H1 (cell line): ENCODE results near the gene NKX6-1. TPM values are rescaled to one million over a fixed set of nuclear protein-coding genes. Genes with fewer than 3 reads are reported as not detected.

ENCODE experiments used
- CTCF ChIA-PET: fragments of 300-600 bp; sonication (Branson Sonifier 250); formaldehyde crosslinking; loops from one replicate; lab custom pipeline; 2021; ENCODE audit not compliant: partially characterized antibody; lab: Charles Lee
- POLR2A ChIA-PET: fragments of 300-600 bp; sonication (Branson Sonifier 250); formaldehyde crosslinking; loops from one replicate; lab custom pipeline; 2021; ENCODE audit warnings: inconsistent platforms; ENCODE audit not compliant: partially characterized antibody; lab: Charles Lee
- DNase-seq, 2 experiments: peaks; one replicate each; pipeline versions ENCODE4 v3.0.0 to v3.0.0-alpha.2; 2010 to 2022; ENCODE audit warnings: low spot score in 2 of 2, low read depth in 1 of 2, mixed read lengths in 1 of 2
- FAIRE-seq: peaks from 2 replicates; lab custom pipeline; 2011; peaks lifted over from hg19 to GRCh38; lab: Jason Lieb, UNC
- H2AFZ ChIP-seq: 2 replicates; pipeline ENCODE4 v1.8.1; 2012; ENCODE audit warnings: low read length, inconsistent platforms
- H2AK5ac ChIP-seq: 2 replicates; pipeline ENCODE4 v1.6.1; 2013; ENCODE audit warnings: low read depth, low read length
- H2BK120ac ChIP-seq: replicated peaks from 2 replicates; pipeline ENCODE3; 2013; ENCODE audit warnings: low read depth, low read length, inconsistent platforms
- H2BK12ac ChIP-seq: 2 replicates; pipeline ENCODE4 v1.6.1; 2013; ENCODE audit warnings: low read depth, low read length
- H2BK15ac ChIP-seq: 2 replicates; pipeline ENCODE4 v1.6.1; 2013; ENCODE audit warnings: low read length
- H2BK20ac ChIP-seq: 2 replicates; pipeline ENCODE4 v1.6.1; 2013; ENCODE audit warnings: low read length
- H2BK5ac ChIP-seq: 2 replicates; pipeline ENCODE4 v1.6.1; 2013; ENCODE audit warnings: low read depth, low read length
- H3K14ac ChIP-seq: 2 replicates; pipeline ENCODE4 v1.6.1; 2013; ENCODE audit warnings: inconsistent platforms; ENCODE audit not compliant: insufficient read length
- H3K18ac ChIP-seq: 2 replicates; pipeline ENCODE4 v1.6.1; 2013; ENCODE audit warnings: low read length; ENCODE audit errors: extremely low read depth
- H3K23ac ChIP-seq: 2 replicates; pipeline ENCODE4 v1.6.1; 2013; ENCODE audit warnings: inconsistent platforms; ENCODE audit not compliant: insufficient read length
- H3K23me2 ChIP-seq: 2 replicates; pipeline ENCODE4 v1.6.1; 2013; ENCODE audit warnings: low read depth, low read length
- H3K27ac ChIP-seq: 2 replicates; pipeline ENCODE4 v1.6.1; 2011; ENCODE audit warnings: low read depth, low read length, inconsistent platforms
- H3K27me3 ChIP-seq, 4 experiments: replicated peaks in 1 of 4; 1 replicate in 1 of 4; 2 replicates in 3 of 4; pipeline versions ENCODE4 v1.6.1 to v1.8.1; 2011 to 2013; ENCODE audit warnings: low read length in 3 of 4, mild to moderate bottlenecking in 3 of 4, inconsistent platforms in 2 of 4, mixed read lengths in 2 of 4, moderate library complexity in 1 of 4; ENCODE audit not compliant: control insufficient read depth in 3 of 4, insufficient read depth in 3 of 4; ENCODE audit errors: extremely low read depth in 1 of 4
- H3K36me3 ChIP-seq, 4 experiments: 2 replicates each; pipeline versions ENCODE4 v1.6.1 to v1.8.1; 2011 to 2013; ENCODE audit warnings: mild to moderate bottlenecking in 4 of 4, low read length in 3 of 4, moderate library complexity in 2 of 4, control low read depth in 1 of 4, inconsistent platforms in 1 of 4; ENCODE audit not compliant: insufficient read depth in 4 of 4, control insufficient read depth in 2 of 4
- H3K4ac ChIP-seq: replicated peaks from 2 replicates; pipeline ENCODE3; 2013; ENCODE audit warnings: low read length, low read depth, mixed read lengths, inconsistent platforms; ENCODE audit not compliant: insufficient read length
- H3K4me1 ChIP-seq, 4 experiments: replicated peaks in 1 of 4; 1 replicate in 1 of 4; 2 replicates in 3 of 4; pipeline versions ENCODE4 v1.6.1 to v1.8.1; 2011 to 2013; ENCODE audit warnings: low read length in 3 of 4, inconsistent platforms in 2 of 4, mixed read lengths in 1 of 4; ENCODE audit not compliant: insufficient read depth in 4 of 4, control insufficient read depth in 3 of 4
- H3K4me2 ChIP-seq, 2 experiments: 2 replicates each; pipeline versions ENCODE4 v1.6.1 to v1.8.1; 2011 to 2013; ENCODE audit warnings: low read depth in 2 of 2, low read length in 2 of 2, control low read depth in 1 of 2, inconsistent platforms in 1 of 2, mild to moderate bottlenecking in 1 of 2; ENCODE audit not compliant: insufficient read depth in 1 of 2
- H3K4me3 ChIP-seq, 4 experiments: fragments of 200-600, 300-600 bp in 1 of 4; sonication (generic), shearing (Covaris generic), sonication (Bioruptor Twin) in 1 of 4; 2 replicates each; pipeline versions ENCODE4 v1.5.1 to v1.8.1; 2011 to 2016; ENCODE audit warnings: low read length in 4 of 4, low read depth in 3 of 4, control low read depth in 2 of 4, inconsistent platforms in 2 of 4, mild to moderate bottlenecking in 2 of 4, mixed read lengths in 1 of 4, moderate library complexity in 1 of 4; ENCODE audit not compliant: insufficient read depth in 2 of 4; ENCODE audit errors: extremely low read depth in 1 of 4
- H3K56ac ChIP-seq: replicated peaks from 2 replicates; pipeline ENCODE3; 2013; ENCODE audit warnings: low read depth, mild to moderate bottlenecking, mixed read lengths, low read length, inconsistent platforms; ENCODE audit not compliant: insufficient read length
- H3K79me1 ChIP-seq: 2 replicates; pipeline ENCODE4 v1.6.1; 2013; ENCODE audit warnings: low read depth, low read length, control low read depth
- H3K79me2 ChIP-seq, 2 experiments: 2 replicates each; pipeline versions ENCODE4 v1.6.1 to v1.8.1; 2012 to 2013; ENCODE audit warnings: low read length in 2 of 2, mild to moderate bottlenecking in 2 of 2, inconsistent platforms in 1 of 2; ENCODE audit not compliant: insufficient read depth in 2 of 2, control insufficient read depth in 1 of 2
- H3K9ac ChIP-seq, 4 experiments: replicated peaks in 1 of 4; 1 replicate in 1 of 4; 2 replicates in 3 of 4; pipeline versions ENCODE4 v1.6.1 to v1.8.1; 2011 to 2013; ENCODE audit warnings: low read depth in 3 of 4, low read length in 3 of 4, control low read depth in 2 of 4, mild to moderate bottlenecking in 2 of 4, moderate library complexity in 2 of 4, inconsistent platforms in 1 of 4; ENCODE audit errors: extremely low read depth in 1 of 4
- H3K9me3 ChIP-seq, 2 experiments: 2 replicates each; pipeline versions ENCODE4 v1.6.1 to v1.8.1; 2012 to 2013; ENCODE audit warnings: mild to moderate bottlenecking in 2 of 2, moderate library complexity in 2 of 2, control low read depth in 1 of 2, inconsistent platforms in 1 of 2, low read depth in 1 of 2, low read length in 1 of 2, mixed read lengths in 1 of 2; ENCODE audit not compliant: insufficient read depth in 2 of 2
- H4K20me1 ChIP-seq, 2 experiments: replicated peaks in 1 of 2; 2 replicates each; pipeline versions ENCODE3 to v1.8.1; 2011 to 2013; ENCODE audit warnings: inconsistent platforms in 2 of 2, low read length in 2 of 2, mild to moderate bottlenecking in 1 of 2; ENCODE audit not compliant: insufficient read depth in 2 of 2, control insufficient read depth in 1 of 2
- H4K5ac ChIP-seq: 2 replicates; pipeline ENCODE4 v1.6.1; 2013; ENCODE audit warnings: low read length, low read depth, mixed read lengths, inconsistent platforms; ENCODE audit not compliant: insufficient read length
- H4K8ac ChIP-seq: 2 replicates; pipeline ENCODE4 v1.8.0; 2013; ENCODE audit warnings: mild to moderate bottlenecking, moderate library complexity, low read length, inconsistent platforms; ENCODE audit not compliant: insufficient read depth; ENCODE audit errors: extremely low read depth
- H4K91ac ChIP-seq: replicated peaks from 2 replicates; pipeline ENCODE3; 2013; ENCODE audit warnings: low read length, mixed read lengths, inconsistent platforms; ENCODE audit not compliant: insufficient read length
- CHD1 ChIP-seq: IDR thresholded peaks from 2 replicates; pipeline ENCODE4 v1.6.1; 2012; ENCODE audit warnings: low read depth, low read length, improper control_type of control experiment
- HDAC6 ChIP-seq: IDR thresholded peaks from one replicate; pipeline ENCODE4 v1.7.1; 2012; ENCODE audit warnings: low read depth, mild to moderate bottlenecking, inconsistent platforms, low read length, moderate library complexity
- KDM1A ChIP-seq: fragments of 200-600, 300-600 bp; sonication (generic); IDR thresholded peaks from 2 replicates; pipeline ENCODE4 v1.7.1; 2016; ENCODE audit warnings: mild to moderate bottlenecking, low read length, borderline replicate concordance
- MAFK ChIP-seq: IDR thresholded peaks from 2 replicates; pipeline ENCODE4 v1.6.1; 2012; ENCODE audit warnings: low read depth, mild to moderate bottlenecking, improper control_type of control experiment, low read length
- POLR2A ChIP-seq, 2 experiments: IDR thresholded peaks; 1 replicate in 1 of 2; 2 replicates in 1 of 2; pipeline ENCODE4 v1.6.1; 2011; ENCODE audit warnings: low read depth in 2 of 2, low read length in 2 of 2, mild to moderate bottlenecking in 2 of 2; ENCODE audit errors: control extremely low read depth in 1 of 2
- POU5F1 ChIP-seq: IDR thresholded peaks from 2 replicates; pipeline ENCODE4 v1.6.1; 2011; ENCODE audit warnings: low read depth, mild to moderate bottlenecking, low read length, moderate library complexity
- RNF2 ChIP-seq: fragments of 200-900, 300-1000 bp; sonication (generic); IDR thresholded peaks from 2 replicates; pipeline ENCODE4 v1.7.1; 2016; ENCODE audit warnings: borderline replicate concordance, low read depth, mild to moderate bottlenecking, antibody characterized with exemption, low read length; ENCODE audit not compliant: poor library complexity, severe bottlenecking; ENCODE audit errors: missing control alignments
- SAP30 ChIP-seq: fragments of 300-600 bp; sonication (generic); IDR thresholded peaks from 2 replicates; pipeline ENCODE4 v1.7.1; 2012; ENCODE audit warnings: low read length, moderate library complexity, mild to moderate bottlenecking, inconsistent platforms; ENCODE audit not compliant: insufficient read depth, insufficient replicate concordance
- SIN3A ChIP-seq, 2 experiments: IDR thresholded peaks in 1 of 2; conservative IDR thresholded peaks in 1 of 2; 2 replicates each; pipeline ENCODE4 v1.6.1; 2011 to 2012; ENCODE audit warnings: low read length in 2 of 2, improper control_type of control experiment in 1 of 2, low read depth in 1 of 2, mild to moderate bottlenecking in 1 of 2
- SIRT6 ChIP-seq: IDR thresholded peaks from one replicate; pipeline ENCODE4 v1.7.1; 2012; ENCODE audit warnings: low read length, inconsistent platforms
- SIX5 ChIP-seq: IDR thresholded peaks from 2 replicates; pipeline ENCODE4 v1.6.1; 2011; ENCODE audit warnings: mild to moderate bottlenecking, low read depth, low read length
- SP4 ChIP-seq: IDR thresholded peaks from 2 replicates; pipeline ENCODE4 v1.6.1; 2012; ENCODE audit warnings: low read length, inconsistent platforms
- TAF1 ChIP-seq: IDR thresholded peaks from 2 replicates; pipeline ENCODE4 v1.6.1; 2011; ENCODE audit warnings: mild to moderate bottlenecking, low read depth, low read length
- WGBS, 2 experiments: shearing (Covaris generic) in 1 of 2; methylation state at CpG; one replicate each; pipeline versions ENCODE4 v1.1.6 to v1.1.7; 2013 to 2015; ENCODE audit warnings: low lambda C conversion rate in 2 of 2, mixed read lengths in 2 of 2, inconsistent platforms in 1 of 2, low coverage in 1 of 2, missing lambda C conversion rate in 1 of 2; ENCODE audit not compliant: insufficient replicate concordance in 2 of 2, insufficient coverage in 1 of 2, insufficient read length in 1 of 2; ENCODE audit errors: extremely low coverage in 1 of 2, missing lambda C conversion rate in 1 of 2; 5-methylcytosine and 5-hydroxymethylcytosine counted together
- polyA plus RNA-seq, 7 experiments: library from polyadenylated mRNA; depleted of rRNA in 3 of 7; stranded (reverse) in 5 of 7; unstranded in 2 of 7; fragments of >200 nt in 5 of 7; fragments of 200-250 nt in 2 of 7; gene quantifications; 1 replicate in 5 of 7; 2 replicates in 1 of 7; 4 replicates in 1 of 7; pipeline versions ENCODE4 v1.2.1 to v1.2.3, GENCODE V29; 2011 to 2013; ENCODE audit warnings: missing spikeins in 2 of 7, mixed read lengths in 2 of 7
- total RNA-seq: library from RNA; stranded (reverse); fragmentation: NEBNext Ultra II Directional; extraction: Animal tissue kit (Norgen Biotek cat#: 25700); gene quantifications from 2 replicates; pipeline ENCODE4 v1.2.1, GENCODE V29; 2021
- TF ChIP-seq, protein P1 (sequence below): IDR thresholded peaks from 2 replicates; pipeline ENCODE4 v1.6.1; 2011; ENCODE audit warnings: low read length, improper control_type of control experiment

The NKX6-1 gene
- total and polyA plus RNA-seq, 2 of the 8 experiments (the other 6 are each of a cell fraction or from before 2014, with no cell fraction given), result 0.03 to 0.45 TPM

DNA sequence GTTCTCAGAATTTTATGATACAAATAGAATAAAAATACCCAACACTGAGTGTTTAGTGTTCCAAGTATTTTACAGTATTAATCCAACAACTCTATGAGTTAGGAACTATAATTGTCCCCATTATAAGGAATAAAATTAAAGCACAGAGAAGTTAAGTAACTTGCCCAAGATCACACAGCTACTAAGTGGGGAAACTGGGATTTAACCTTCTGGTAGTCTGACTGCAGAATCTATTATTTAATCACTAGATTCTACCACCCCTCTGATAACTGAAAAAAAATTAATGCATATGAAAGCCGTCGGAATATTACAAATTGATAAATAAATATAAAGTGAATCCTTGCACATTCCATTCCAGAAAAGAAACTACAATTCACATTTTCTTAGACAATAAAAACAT lies 5.7 kb upstream of the NKX6-1 start:
- Histone ChIP-seq H2AFZ (no peak overlapping the region), H3K27ac (no peak overlapping the region), H4K91ac (no peak overlapping the region), H3K23ac (no peak overlapping the region), H2BK120ac (no peak overlapping the region), H3K9me3 (no peaks in the 10 kb centered on the region), H2BK20ac (no peak overlapping the region), H3K18ac (no peak overlapping the region), H3K79me2 (no peaks in the 10 kb centered on the region), H2BK12ac (no peak overlapping the region), H3K36me3 (no peaks in the 10 kb centered on the region; a peak in 1 of 8 replicates), H3K23me2 (peaks cover 6% of the 10 kb centered on the region; the same call in 1 of the 2 replicates), H3K27me3 (peaks cover 39 to 44% (median 42%) of the 10 kb centered on the region in 4 experiments), H3K4me3 (no peak overlapping the region), H3K14ac (no peak overlapping the region), H3K79me1 (no peaks in the 10 kb centered on the region), H3K4ac (no peak overlapping the region), H3K4me2 (no peak overlapping the region), H2AK5ac (no peak overlapping the region), H2BK15ac (no peak overlapping the region), H4K8ac (no peak overlapping the region), H2BK5ac (no peak overlapping the region), H3K4me1 (peaks cover 3 to 18% (median 9%) of the 10 kb centered on the region in 4 experiments), H3K9ac (no peak overlapping the region), H4K20me1 (peaks cover 7 to 17% of the 10 kb centered on the region in 2 experiments), H3K56ac (no peak overlapping the region), H4K5ac (no peak overlapping the region)
- no peak for DNase-seq
- FAIRE-seq, result no peak
- WGBS, 2 experiments, result 94% methylated on average over 2 of the region's 2 CpGs; no CpG with 5 or more reads in 1 of the 2 experiments
- CTCF ChIA-PET, result interaction anchor here (1.1 to 1.7 kb wide), 5 partner anchors 12 to 286 kb away, joined by 3 to 6 read pairs (median 4); no protein-coding TSS in a partner anchor
- POLR2A ChIA-PET, result no interaction called here
- TF ChIP-seq MAFK (no peak), SIRT6 (no peak), HDAC6 (no peak), TAF1 (no peak), SIX5 (no peak), SAP30 (no peak), POLR2A (IDR thresholded peaks at IDR 0.05; ENCODE audit: control extremely low read depth in 1 of 2, low read depth in 2 of 2, low read length in 2 of 2) (no peak), RNF2 (no peak), POU5F1 (no peak), SIN3A (conservative IDR thresholded peaks at IDR 0.05 in 1 of 2, IDR thresholded peaks at IDR 0.05 in 1 of 2; ENCODE audit: low read depth in 1 of 2, low read length in 2 of 2) (no peak), KDM1A (no peak), SP4 (no peak), CHD1 (no peak)
- TF ChIP-seq, protein P1, sequence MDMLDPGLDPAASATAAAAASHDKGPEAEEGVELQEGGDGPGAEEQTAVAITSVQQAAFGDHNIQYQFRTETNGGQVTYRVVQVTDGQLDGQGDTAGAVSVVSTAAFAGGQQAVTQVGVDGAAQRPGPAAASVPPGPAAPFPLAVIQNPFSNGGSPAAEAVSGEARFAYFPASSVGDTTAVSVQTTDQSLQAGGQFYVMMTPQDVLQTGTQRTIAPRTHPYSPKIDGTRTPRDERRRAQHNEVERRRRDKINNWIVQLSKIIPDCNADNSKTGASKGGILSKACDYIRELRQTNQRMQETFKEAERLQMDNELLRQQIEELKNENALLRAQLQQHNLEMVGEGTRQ, result no peak
